GM18951 (cell line): ENCODE data around the gene LASP1NB.

Experiments
- POLR2A ChIP-seq: IDR thresholded peaks from 4 replicates; pipeline ENCODE4 v1.6.1; 2011; ENCODE audit warnings: mild to moderate bottlenecking; ENCODE audit not compliant: insufficient read length, insufficient read depth; ENCODE audit errors: extremely low read depth
- in situ Hi-C: fragments of 300-500 bp; cut with MboI; formaldehyde crosslinking; loops from one replicate; pipeline ENCODE4 v1.12.0; 2022; ENCODE audit warnings: low sequenced_read_pairs, mixed read lengths, inconsistent platforms; ENCODE audit not compliant: unreplicated experiment

The LASP1NB gene

DNA sequence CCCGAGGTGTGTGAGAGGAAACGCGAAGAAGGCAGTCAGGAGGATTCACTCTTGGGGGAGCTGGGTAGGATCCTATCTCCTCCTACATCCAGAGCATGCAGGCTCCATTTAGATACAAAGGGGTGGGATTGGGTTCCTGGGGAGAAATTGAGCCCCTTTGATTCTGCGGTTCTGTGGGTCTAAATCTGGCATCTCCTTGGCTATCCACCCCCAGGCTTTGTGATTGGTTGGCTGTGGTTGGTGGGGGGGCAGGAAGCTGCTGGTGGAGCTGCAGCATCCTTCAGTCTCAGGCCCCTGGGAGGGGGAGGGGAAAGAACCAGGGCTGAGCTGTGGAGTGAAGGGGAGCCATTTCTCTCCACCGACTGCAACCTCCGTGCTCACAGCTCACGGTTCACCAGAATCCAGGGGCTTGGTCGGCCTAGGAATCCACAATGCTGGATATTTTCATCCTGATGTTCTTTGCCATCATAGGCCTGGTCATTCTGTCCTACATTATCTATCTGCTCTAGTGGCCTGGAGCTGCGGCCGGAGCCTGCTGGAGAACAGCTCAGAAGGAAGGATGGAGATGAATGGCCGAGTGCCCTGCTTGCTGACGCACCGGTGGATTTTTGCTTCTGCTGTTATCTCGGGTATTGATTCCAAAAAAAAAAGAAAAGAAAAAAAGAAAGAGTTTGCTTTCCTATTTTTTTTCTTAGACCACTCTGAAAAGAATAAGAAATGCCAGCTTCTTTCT is at the start of gene LASP1NB:
Gene LASP1NB, plus strand, starts transcription at position 352 of the 733 bp plus-strand sequence.
- in situ Hi-C loops: no loop called here

GRCh38 chr17:38877130-38877851 is 48.1 kb upstream of the LASP1NB start:
- in situ Hi-C loops: no loop called here
- no peak for TF ChIP-seq POLR2A

More for the DNA sequence above, at the start of gene LASP1NB:
- TF ChIP-seq POLR2A: no peak

DNA sequence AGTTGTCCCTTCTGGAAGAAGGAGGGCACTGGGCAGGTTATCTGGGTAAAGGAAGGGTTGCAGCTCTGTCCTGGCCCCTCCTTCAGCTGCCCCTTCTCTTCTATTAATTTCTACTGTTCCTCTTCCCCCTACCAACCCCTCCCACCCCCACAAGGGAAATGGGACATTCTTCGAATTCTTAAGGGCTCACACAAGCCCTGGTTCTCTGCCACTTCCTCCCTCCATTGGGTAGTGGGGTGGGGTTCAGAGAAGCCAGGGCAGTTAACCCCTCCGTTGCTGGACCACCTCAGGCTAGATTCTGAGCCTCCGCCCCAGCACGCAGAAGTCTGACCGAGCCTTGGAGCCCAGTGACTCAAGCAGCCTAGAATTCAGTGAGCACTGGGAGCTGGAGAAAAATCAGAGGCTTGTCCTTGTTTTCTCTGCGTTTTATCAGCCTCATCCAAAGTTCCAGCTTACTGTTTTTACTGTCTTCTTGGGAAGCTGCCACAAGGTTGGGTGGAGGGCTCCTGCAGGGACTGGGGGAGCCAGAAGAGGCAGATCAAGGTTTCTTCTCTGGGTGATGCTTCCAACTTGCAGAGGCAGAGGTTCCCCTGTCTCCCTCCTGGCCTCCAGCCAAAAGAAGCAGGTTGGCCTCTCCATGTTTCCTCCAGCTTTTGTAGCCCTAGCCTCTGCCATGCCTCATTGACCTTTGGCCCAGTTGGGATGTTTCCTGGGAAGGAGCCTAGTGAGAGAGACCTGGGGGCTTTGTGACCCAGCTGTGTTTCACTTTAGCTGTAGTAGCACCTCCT is 45.3 kb upstream of the LASP1NB start:
- in situ Hi-C loops: no loop called here
- no peak for TF ChIP-seq POLR2A

DNA sequence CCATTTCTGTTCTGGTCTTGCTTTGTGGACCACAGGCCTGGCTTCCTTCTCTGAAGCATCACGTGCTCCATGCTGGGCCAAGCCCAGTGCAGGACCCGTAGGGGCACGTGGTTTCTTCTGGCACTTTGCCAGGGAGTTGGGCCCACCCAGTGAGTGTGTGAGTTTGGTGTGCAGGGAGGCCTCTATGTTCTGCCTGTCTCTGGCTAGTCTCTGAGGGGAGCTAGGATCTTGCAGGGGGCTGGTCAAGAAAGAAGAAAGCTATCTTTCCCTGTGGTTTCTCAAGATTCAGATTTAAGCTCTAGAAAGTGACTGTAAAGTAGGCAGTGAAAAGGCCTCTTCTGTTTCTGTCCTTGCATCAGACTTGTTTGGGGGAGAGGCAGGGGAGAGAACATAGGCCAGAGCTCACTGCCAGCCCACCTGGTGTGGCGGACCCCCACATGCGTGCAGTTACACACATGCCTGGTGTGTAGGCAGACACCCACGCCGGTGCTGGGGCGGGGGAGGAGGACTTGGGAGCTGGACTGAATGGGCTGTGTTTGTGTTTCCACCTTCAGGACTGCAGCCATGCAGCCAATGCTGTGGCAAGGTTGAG is 43.7 kb upstream of the LASP1NB start:
- in situ Hi-C loops: no loop called here
- no peak for TF ChIP-seq POLR2A

DNA sequence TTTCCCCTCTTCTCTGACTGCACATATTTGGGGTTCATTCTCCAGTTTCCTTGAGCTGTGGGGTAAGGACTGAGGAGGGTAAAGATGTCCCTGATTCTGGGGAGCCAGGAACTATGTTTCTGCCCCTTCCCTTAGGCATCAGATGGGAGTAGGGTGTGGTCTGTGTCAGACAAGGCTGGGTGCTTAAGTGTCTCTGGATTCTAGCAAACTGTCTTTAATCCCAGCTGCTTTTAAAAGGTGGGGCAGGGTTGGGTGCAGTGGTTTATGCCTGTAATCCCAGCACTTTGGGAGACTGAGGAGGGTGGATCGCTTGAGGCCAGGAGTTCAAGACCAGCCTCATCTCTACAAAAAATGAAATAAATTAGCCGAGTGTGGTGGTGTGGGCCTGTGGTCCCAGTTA is 42.5 kb upstream of the LASP1NB start:
- in situ Hi-C loops: no loop called here
- no peak for TF ChIP-seq POLR2A

GRCh38 chr17:38883592-38884526 is 41.6 kb upstream of the LASP1NB start:
- no peak for TF ChIP-seq POLR2A
- in situ Hi-C loops: no loop called here

GRCh38 chr17:38885044-38885727 is 40.2 kb upstream of the LASP1NB start:
- TF ChIP-seq POLR2A: no peak
- in situ Hi-C loops: no loop called here

DNA sequence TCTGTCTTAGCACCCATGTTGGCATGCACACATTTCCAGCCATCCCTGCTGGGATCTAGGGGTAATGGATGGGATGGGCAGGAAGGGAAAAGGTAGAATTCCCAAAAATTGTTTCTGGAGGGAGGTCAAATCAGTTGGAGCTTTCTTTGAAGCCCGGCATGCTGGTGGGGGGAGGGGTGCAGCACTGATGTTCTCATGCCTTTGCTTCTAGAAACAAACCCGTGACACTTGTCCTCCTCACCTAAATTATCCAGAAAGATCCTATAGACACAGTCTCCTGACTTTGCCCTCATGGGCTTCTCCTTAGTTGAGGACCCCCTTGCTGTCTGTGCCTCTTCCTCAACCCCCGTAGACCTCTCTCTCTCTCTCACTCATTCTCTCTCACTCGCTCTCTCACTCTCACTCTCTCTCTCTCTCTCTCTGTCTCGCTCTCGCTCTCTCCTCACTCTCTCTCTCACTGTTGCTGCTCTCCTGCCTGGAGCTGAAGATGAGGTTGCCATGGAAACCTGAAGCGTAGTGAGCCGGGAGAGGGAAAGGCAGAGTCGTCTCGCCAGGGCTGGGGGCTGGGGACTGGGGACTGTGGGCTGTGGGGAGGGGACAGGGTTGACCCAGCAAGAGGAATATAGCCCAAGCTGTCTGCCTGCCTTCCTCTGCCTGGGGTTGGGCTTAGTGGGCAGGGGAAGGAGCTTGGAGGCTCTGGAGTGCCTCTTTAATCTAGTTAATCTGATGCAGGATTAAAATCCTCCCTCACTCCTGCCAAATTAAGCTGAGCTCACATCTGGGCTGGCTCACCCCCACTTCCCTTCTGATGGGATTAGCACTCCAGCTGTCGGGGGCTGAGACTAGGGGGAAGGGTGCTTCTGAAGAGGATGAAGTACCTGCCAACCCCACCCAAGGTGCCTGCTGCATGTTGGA is 39.4 kb upstream of the LASP1NB start:
- in situ Hi-C loops: no loop called here
- no peak for TF ChIP-seq POLR2A

- no peak for TF ChIP-seq POLR2A
- in situ Hi-C loops: no loop called here
Measured at GRCh38 chr17:38886643-38887010, 38.8 kb upstream of the LASP1NB start.

DNA sequence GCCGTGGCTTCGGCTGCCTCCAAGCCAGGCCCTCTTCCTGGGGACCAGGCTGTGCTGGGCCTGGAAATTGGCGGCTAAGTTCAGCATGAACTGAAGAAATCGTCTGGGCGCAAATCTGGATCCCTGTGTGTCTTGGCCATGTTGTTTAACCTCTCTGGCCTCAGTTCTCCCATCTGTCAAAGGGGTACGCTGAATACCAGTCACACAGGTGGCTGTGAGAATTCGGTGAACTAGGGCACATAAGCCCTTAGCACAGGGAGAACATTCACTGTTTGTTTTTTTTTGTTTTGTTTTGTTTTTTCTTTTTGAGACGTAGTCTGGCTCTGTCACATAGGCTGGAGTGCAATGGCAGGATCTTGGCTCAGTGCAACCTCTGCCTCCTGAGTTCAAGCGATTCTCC is 36.6 kb upstream of the LASP1NB start:
- in situ Hi-C loops: no loop called here
- no peak for TF ChIP-seq POLR2A
